D721Med (cell line): ENCODE data around the gene LPAR5.
"Not testable (repeated sequence)": the region's sequence is repeated elsewhere in the genome, so short reads cannot be mapped to it uniquely, and the experiment has no call there.

Source experiments
- DNase-seq: peaks from one replicate; pipeline ENCODE4 v3.0.0; 2011; ENCODE audit warnings: low spot score; ENCODE audit not compliant: insufficient read length
- FAIRE-seq: peaks from 2 replicates; lab custom pipeline; 2011; peaks lifted over from hg19 to GRCh38; lab: Jason Lieb, UNC
- CTCF ChIP-seq: IDR thresholded peaks from 2 replicates; pipeline ENCODE4 v1.5.1; 2012; ENCODE audit warnings: mild to moderate bottlenecking, control low read depth; ENCODE audit not compliant: insufficient read depth; ENCODE audit errors: missing control alignments

The LPAR5 gene

GRCh38 chr12:6592087-6592486 lies 43.7 kb downstream of the LPAR5 start:
- no peak for FAIRE-seq

GRCh38 chr12:6586569-6586968 lies 49.2 kb downstream of the LPAR5 start:
- FAIRE-seq, DNase-seq: not testable (repeated sequence)

More at GRCh38 chr12:6592087-6592486, 43.7 kb downstream of the LPAR5 start:
- no peak for TF ChIP-seq CTCF
- DNase-seq = no peak

- DNase-seq (no peak), FAIRE-seq (no peak)
- no peak for TF ChIP-seq CTCF
These were observed 51.5 kb downstream of the LPAR5 start for GRCh38 chr12:6584293-6584692.

GRCh38 chr12:6582959-6583358 lies 52.8 kb downstream of the LPAR5 start:
- no peak for TF ChIP-seq CTCF
- FAIRE-seq (no peak), DNase-seq (no peak)

- no peak for TF ChIP-seq CTCF
- DNase-seq (no peak), FAIRE-seq (no peak)
These were observed 53.6 kb downstream of the LPAR5 start for GRCh38 chr12:6582196-6582595.

- TF ChIP-seq CTCF = no peak
- FAIRE-seq = no peak
- DNase-seq = no peak
These were observed 60.1 kb downstream of the LPAR5 start for GRCh38 chr12:6575648-6576047.

GRCh38 chr12:6574576-6575295 lies 61.0 kb downstream of the LPAR5 start:
- DNase-seq (no peak), FAIRE-seq (no peak)
- TF ChIP-seq CTCF = no peak

- FAIRE-seq = no peak
- TF ChIP-seq CTCF = no peak
- no peak for DNase-seq
These were observed 62.8 kb downstream of the LPAR5 start for GRCh38 chr12:6573001-6573400.
